T-helper 22 cell (primary cell): ENCODE results near the gene SMIM38.
A peak's percentile ranks its signal among the peaks of the same experiment; 100 is the strongest.
"Not testable (repeated sequence)": the region's sequence is repeated elsewhere in the genome, so short reads cannot be mapped to it uniquely, and the experiment has no call there.

Source experiments
- DNase-seq: peaks from one replicate; pipeline ENCODE4 v3.0.0-alpha.2; 2020; ENCODE audit warnings: low read depth

Gene SMIM38

GRCh38 chr11:69122326-69122629 lies 33.5 kb upstream of the SMIM38 start:
- DNase-seq: no peak

- DNase-seq: peak; percentile 40
Measured at GRCh38 chr11:69122630-69123431, 32.9 kb upstream of the SMIM38 start.

GRCh38 chr11:69123593-69124545 lies 31.9 kb upstream of the SMIM38 start:
- DNase-seq: no peak

- no peak for DNase-seq
Measured at GRCh38 chr11:69125861-69126260, 29.9 kb upstream of the SMIM38 start.

GRCh38 chr11:69126286-69126685 lies 29.4 kb upstream of the SMIM38 start:
- no peak for DNase-seq

- DNase-seq: no peak
Measured at GRCh38 chr11:69127081-69127850, 28.5 kb upstream of the SMIM38 start.

GRCh38 chr11:69127884-69128283 lies 27.9 kb upstream of the SMIM38 start:
- DNase-seq: no peak

GRCh38 chr11:69129053-69129452 lies 26.7 kb upstream of the SMIM38 start:
- DNase-seq: no peak

- DNase-seq: no peak
Measured at GRCh38 chr11:69129647-69130046, 26.1 kb upstream of the SMIM38 start.

GRCh38 chr11:69130654-69131053 lies 25.1 kb upstream of the SMIM38 start:
- DNase-seq: no peak

- DNase-seq: no peak
Measured at GRCh38 chr11:69131121-69131566, 24.6 kb upstream of the SMIM38 start.

- DNase-seq: no peak
Measured at GRCh38 chr11:69131644-69132300, 24.0 kb upstream of the SMIM38 start.

GRCh38 chr11:69132301-69132670 lies 23.4 kb upstream of the SMIM38 start:
- no peak for DNase-seq

GRCh38 chr11:69133251-69133650 lies 22.5 kb upstream of the SMIM38 start:
- DNase-seq: no peak

GRCh38 chr11:69134182-69134581 lies 21.6 kb upstream of the SMIM38 start:
- DNase-seq: not testable (repeated sequence)

GRCh38 chr11:69134957-69135356 lies 20.8 kb upstream of the SMIM38 start:
- no peak for DNase-seq

- no peak for DNase-seq
Measured at GRCh38 chr11:69135420-69136363, 20.0 kb upstream of the SMIM38 start.

- DNase-seq: no peak
Measured at GRCh38 chr11:69136471-69136870, 19.3 kb upstream of the SMIM38 start.

- no peak for DNase-seq
Measured at GRCh38 chr11:69137151-69137844, 18.4 kb upstream of the SMIM38 start.

- no peak for DNase-seq
Measured at GRCh38 chr11:69138265-69138664, 17.5 kb upstream of the SMIM38 start.
